NK-92 (cell line): ENCODE measurements around the gene TSHZ1.
"Not testable (repeated sequence)": the region's sequence is repeated elsewhere in the genome, so short reads cannot be mapped to it uniquely, and the experiment has no call there.

Experiments
- DNase-seq: peaks from one replicate; lab custom pipeline; 2025; ENCODE audit not compliant: unreplicated experiment; lab: John Stamatoyannopoulos, UW

Gene TSHZ1

GRCh38 chr18:75179819-75180600 lies 30.6 kb upstream of the TSHZ1 start:
- no peak for DNase-seq

GRCh38 chr18:75183524-75183923 lies 27.1 kb upstream of the TSHZ1 start:
- no peak for DNase-seq

- DNase-seq, result no peak
These were observed 26.6 kb upstream of the TSHZ1 start for GRCh38 chr18:75183973-75184493.

GRCh38 chr18:75185460-75185859 lies 25.1 kb upstream of the TSHZ1 start:
- no peak for DNase-seq

GRCh38 chr18:75187702-75188101 lies 22.9 kb upstream of the TSHZ1 start:
- not testable (repeated sequence) for DNase-seq

- DNase-seq, result no peak
These were observed 20.9 kb upstream of the TSHZ1 start for GRCh38 chr18:75189696-75190095.

- DNase-seq, result no peak
These were observed 17.7 kb upstream of the TSHZ1 start for GRCh38 chr18:75192899-75193298.

- DNase-seq, result no peak
These were observed 12.6 kb upstream of the TSHZ1 start for GRCh38 chr18:75198036-75198435.

- no peak for DNase-seq
These were observed 11.3 kb upstream of the TSHZ1 start for GRCh38 chr18:75199327-75199726.

GRCh38 chr18:75200071-75200470 lies 10.5 kb upstream of the TSHZ1 start:
- no peak for DNase-seq

GRCh38 chr18:75200605-75201280 lies 9.9 kb upstream of the TSHZ1 start:
- DNase-seq, result no peak

GRCh38 chr18:75201282-75202270 lies 9.0 kb upstream of the TSHZ1 start:
- no peak for DNase-seq

GRCh38 chr18:75202696-75203365 lies 7.8 kb upstream of the TSHZ1 start:
- no peak for DNase-seq

GRCh38 chr18:75203416-75204268 lies 7.0 kb upstream of the TSHZ1 start:
- no peak for DNase-seq

- DNase-seq, result no peak
These were observed 6.3 kb upstream of the TSHZ1 start for GRCh38 chr18:75204269-75204731.

- no peak for DNase-seq
These were observed 5.7 kb upstream of the TSHZ1 start for GRCh38 chr18:75204732-75205513.

- DNase-seq, result no peak
These were observed 5.0 kb upstream of the TSHZ1 start for GRCh38 chr18:75205514-75206132.
